ENCODE data around the gene LACTB. TPM values are rescaled to one million over a fixed set of nuclear protein-coding genes. Genes with fewer than 3 reads are reported as not detected.
A peak's percentile ranks its signal among the peaks of the same experiment; 100 is the strongest.

Gene LACTB
- total RNA-seq, 1 donor from 2014 or later = 41.9 TPM

GRCh38 chr15:63126726-63127125 lies 5.1 kb downstream of the LACTB start:
- DNase-seq (ENCODE audit: low read depth) = no peak

GRCh38 chr15:63133786-63134185 lies 12.1 kb downstream of the LACTB start:
- peak; percentile 22 for DNase-seq (ENCODE audit: low read depth)

GRCh38 chr15:63134245-63134985 lies 12.8 kb downstream of the LACTB start:
- no peak for DNase-seq (ENCODE audit: low read depth)

- DNase-seq (ENCODE audit: low read depth) = no peak
These were observed 13.6 kb downstream of the LACTB start for GRCh38 chr15:63135281-63135680.

GRCh38 chr15:63135804-63136203 lies 14.1 kb downstream of the LACTB start:
- DNase-seq (ENCODE audit: low read depth) = peak; percentile 55

GRCh38 chr15:63136742-63137141 lies 15.1 kb downstream of the LACTB start:
- DNase-seq (ENCODE audit: low read depth) = no peak

GRCh38 chr15:63140936-63141335 lies 19.3 kb downstream of the LACTB start:
- DNase-seq (ENCODE audit: low read depth) = no peak

GRCh38 chr15:63145426-63145825 lies 23.8 kb downstream of the LACTB start:
- DNase-seq (ENCODE audit: low read depth) = no peak

- DNase-seq (ENCODE audit: low read depth) = no peak
These were observed 25.0 kb downstream of the LACTB start for GRCh38 chr15:63146684-63147083.

- DNase-seq (ENCODE audit: low read depth) = no peak
These were observed 30.0 kb downstream of the LACTB start for GRCh38 chr15:63151665-63152064.

GRCh38 chr15:63155486-63155885 lies 33.8 kb downstream of the LACTB start:
- no peak for DNase-seq (ENCODE audit: low read depth)

GRCh38 chr15:63156086-63156710 lies 34.5 kb downstream of the LACTB start:
- no peak for DNase-seq (ENCODE audit: low read depth)

GRCh38 chr15:63156755-63157117 lies 35.1 kb downstream of the LACTB start:
- peak; percentile 79 for DNase-seq (ENCODE audit: low read depth)

- peak; percentile 85 for DNase-seq (ENCODE audit: low read depth)
These were observed 35.6 kb downstream of the LACTB start, which contains the start of gene RPS27L for GRCh38 chr15:63157118-63157843. Gene RPS27L (minus strand): TSS chr15:63157477. CDS start chr15:63157405, 72 bp downstream.

- DNase-seq (ENCODE audit: low read depth) = peak; percentile 63
These were observed 36.3 kb downstream of the LACTB start for GRCh38 chr15:63157891-63158431.

- DNase-seq (ENCODE audit: low read depth) = no peak
These were observed 39.0 kb downstream of the LACTB start for GRCh38 chr15:63160638-63161037.

GRCh38 chr15:63163217-63163616 lies 41.6 kb downstream of the LACTB start:
- DNase-seq (ENCODE audit: low read depth) = no peak

GRCh38 chr15:63165166-63165859 lies 43.7 kb downstream of the LACTB start:
- no peak for DNase-seq (ENCODE audit: low read depth)

GRCh38 chr15:63166219-63166618 lies 44.6 kb downstream of the LACTB start:
- DNase-seq (ENCODE audit: low read depth) = peak; percentile 22

GRCh38 chr15:63169788-63170187 lies 48.1 kb downstream of the LACTB start:
- DNase-seq (ENCODE audit: low read depth) = no peak

- DNase-seq (ENCODE audit: low read depth) = no peak
These were observed 50.7 kb downstream of the LACTB start for GRCh38 chr15:63172376-63172775.
